RWPE1 (cell line): ENCODE results near the gene COL20A1.

Experiments used
- CTCF ChIA-PET: fragments of 350-600 bp; sonication (Branson Sonifier 250); formaldehyde crosslinking; extraction: SDS; loops from one replicate; lab custom pipeline; 2021; lab: Yijun Ruan, JAX
- POLR2A ChIA-PET: fragments of 400-600 bp; formaldehyde crosslinking; extraction: SDS; loops from one replicate; lab custom pipeline; 2020; ENCODE audit warnings: antibody characterized with exemption; ENCODE audit not compliant: low non-redundant PET; lab: Yijun Ruan, JAX
- DNase-seq: peaks from one replicate; pipeline ENCODE4 v3.0.0; 2012; ENCODE audit warnings: low spot score
- H3K27ac ChIP-seq: fragments of 450-650 bp; 2 replicates; pipeline ENCODE4 v1.5.1; 2017
- CTCF ChIP-seq: fragments of 450-650 bp; conservative IDR thresholded peaks from 2 replicates; pipeline ENCODE4 v1.5.1; 2017; ENCODE audit warnings: low read depth, mild to moderate bottlenecking

COL20A1 gene

DNA sequence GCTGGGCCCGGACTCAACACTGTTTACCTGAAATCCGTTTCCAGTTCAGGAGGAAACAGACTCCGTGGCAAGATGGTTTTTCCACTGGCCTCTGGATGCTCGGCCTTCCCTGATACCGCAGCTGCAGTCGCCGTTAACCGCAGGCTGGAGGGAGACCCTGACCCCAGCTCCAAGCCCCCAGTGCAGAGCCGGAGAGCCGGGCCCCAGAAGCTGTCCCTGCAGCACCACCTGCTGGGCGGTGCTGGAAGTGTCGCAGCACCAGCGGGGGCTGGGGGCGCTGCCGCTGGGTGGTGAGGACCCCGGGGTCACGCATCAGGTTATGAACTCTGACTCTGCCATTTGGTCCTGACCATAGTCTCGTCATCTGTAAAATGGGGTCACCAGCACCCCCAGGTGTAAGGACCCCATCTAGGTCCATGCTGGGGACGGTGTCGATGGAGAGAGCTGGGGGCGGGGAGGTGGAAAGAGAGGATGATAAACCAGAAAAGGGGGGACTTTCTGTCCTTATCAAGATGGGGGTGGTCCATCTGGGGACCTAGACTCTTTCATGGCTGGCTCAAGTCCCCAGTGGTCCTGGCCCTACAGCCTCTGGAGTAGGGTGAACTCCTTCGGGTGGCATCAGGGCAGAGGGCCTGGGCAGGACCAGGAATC is 88.9 kb downstream of the COL20A1 start:
- POLR2A ChIA-PET, result no interaction called here
- peak; percentile 68 for DNase-seq
- TF ChIP-seq CTCF, result peak; percentile 97
- CTCF ChIA-PET, result interaction anchor here (0.6 to 8.1 kb wide), 41 partner anchors 8 to 819 kb away, joined by 3 to 178 read pairs (median 4); partner anchors contain the start of gene CHRNA4
- H3K27ac ChIP-seq, result no peak overlapping the region

- POLR2A ChIA-PET, result no interaction called here
- no peak for DNase-seq
- CTCF ChIA-PET, result interaction anchor here (0.5 to 8.1 kb wide), 23 partner anchors 9 to 426 kb away, joined by 3 to 178 read pairs (median 4); partner anchors contain the start of genes ARFGAP1 and CHRNA4
- H3K27ac ChIP-seq, result no peak overlapping the region
- TF ChIP-seq CTCF, result no peak
These were observed 89.7 kb downstream of the COL20A1 start for GRCh38 chr20:63382551-63383300.

DNA sequence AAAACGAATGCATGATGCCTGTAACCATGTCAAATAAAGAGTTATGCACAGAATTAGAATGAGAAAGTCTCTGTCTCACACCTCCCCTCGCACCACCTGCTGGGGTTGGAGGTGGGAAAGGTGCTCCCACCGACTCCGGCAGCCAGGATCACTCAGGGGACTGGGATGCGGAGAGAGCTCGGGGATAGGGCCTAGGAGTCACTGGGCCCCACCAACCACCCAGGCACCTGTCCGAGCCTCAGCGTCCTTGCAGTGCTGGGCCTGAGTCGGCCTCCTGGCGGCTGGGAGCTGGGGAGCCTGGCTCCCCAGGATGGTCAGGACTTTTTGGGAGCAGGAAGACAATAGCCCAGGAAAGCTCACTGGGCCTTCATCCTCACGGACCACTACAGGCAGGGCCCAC is 90.6 kb downstream of the COL20A1 start:
- ChIA-PET POLR2A (no interaction called here), CTCF (interaction anchor here (1.0 to 8.1 kb wide), 4 partner anchors 73 to 160 kb away, joined by 3 to 178 read pairs (median 11); no protein-coding TSS in a partner anchor)
- no peak overlapping the region for H3K27ac ChIP-seq
- no peak for TF ChIP-seq CTCF
- DNase-seq, result no peak

- no peak for TF ChIP-seq CTCF
- H3K27ac ChIP-seq, result no peak overlapping the region
- POLR2A ChIA-PET, result no interaction called here
- CTCF ChIA-PET, result interaction anchor here (1.0 to 1.5 kb wide), 2 partner anchors 73 to 75 kb away, joined by 3 read pairs; no protein-coding TSS in a partner anchor
- no peak for DNase-seq
These were observed 91.3 kb downstream of the COL20A1 start for GRCh38 chr20:63384336-63384735.
